HepG2 (cell line): ENCODE data around the gene IFT80. TPM values are rescaled to one million over a fixed set of nuclear protein-coding genes. Genes with fewer than 3 reads are reported as not detected.

ENCODE experiments used
- ATAC-seq: fragments of 200-7000 bp; cut with Tn5 transposase; 3 replicates; pipeline ENCODE4 v1.9.1; 2020; ENCODE audit warnings: mild to moderate bottlenecking, moderate library complexity
- BruUV-seq: library from RNA; stranded (reverse); fragments of 400-500 nt; replicated peaks from 2 replicates; lab custom pipeline; 2021; lab: Mats Ljungman, UMichigan
- CTCF ChIA-PET: fragments of 300-600 bp; formaldehyde crosslinking; extraction: SDS; loops from one replicate; lab custom pipeline; 2021; ENCODE audit warnings: low total read pairs, inconsistent platforms, low intra/inter-chr PET ratio; lab: Yijun Ruan, JAX
- POLR2A ChIA-PET: fragments of 350-600 bp; sonication (Branson Sonifier 250); formaldehyde crosslinking; loops from one replicate; lab custom pipeline; 2020; ENCODE audit warnings: antibody characterized with exemption, inconsistent platforms; lab: Yijun Ruan, JAX
- DNase-seq: peaks from one replicate; pipeline ENCODE4 v3.0.0-alpha.2; 2015; ENCODE audit warnings: low spot score
- FAIRE-seq: peaks from 3 replicates; lab custom pipeline; 2011; peaks lifted over from hg19 to GRCh38; lab: Jason Lieb, UNC
- H2AFZ ChIP-seq: one replicate; pipeline ENCODE4 v1.6.1; 2011; ENCODE audit warnings: low read length, inconsistent platforms
- H3K27ac ChIP-seq: fragments of 300-600 bp; 3 replicates; pipeline ENCODE4 v1.8.0; 2011; ENCODE audit warnings: mixed run types, mild to moderate bottlenecking, mixed read lengths, low read length, inconsistent platforms; ENCODE audit not compliant: insufficient read depth; ENCODE audit errors: extremely low read length
- H3K27me3 ChIP-seq, 2 experiments: fragments of 200-600 bp in 1 of 2; 2 replicates in 1 of 2; 3 replicates in 1 of 2; pipeline versions ENCODE4 v1.6.0 to v1.8.0; 2011; ENCODE audit warnings: low read length in 2 of 2, mild to moderate bottlenecking in 2 of 2, moderate library complexity in 2 of 2, inconsistent platforms in 1 of 2; ENCODE audit not compliant: insufficient read depth in 2 of 2, control insufficient read depth in 1 of 2
- H3K36me3 ChIP-seq, 2 experiments: fragments of 200-600 bp in 1 of 2; replicated peaks in 1 of 2; 2 replicates in 1 of 2; 3 replicates in 1 of 2; pipeline versions ENCODE4 v1.5.1 to v1.8.0; 2011; ENCODE audit warnings: low read length in 2 of 2, inconsistent platforms in 1 of 2; ENCODE audit not compliant: insufficient read depth in 2 of 2, control insufficient read depth in 1 of 2
- H3K4me1 ChIP-seq: 2 replicates; pipeline ENCODE4 v1.5.1; 2012; ENCODE audit warnings: low read length, inconsistent platforms; ENCODE audit not compliant: insufficient read depth
- H3K4me2 ChIP-seq: 2 replicates; pipeline ENCODE4 v1.6.0; 2011; ENCODE audit warnings: low read depth, low read length, inconsistent platforms
- H3K4me3 ChIP-seq, 3 experiments: fragments of 200-600 bp in 1 of 3; sonication (generic), shearing (Covaris generic) in 1 of 3; replicated peaks in 1 of 3; 2 replicates each; pipeline ENCODE4 v1.5.1; 2011 to 2016; ENCODE audit warnings: low read length in 3 of 3, inconsistent platforms in 2 of 3, low read depth in 2 of 3, mild to moderate bottlenecking in 2 of 3, control low read depth in 1 of 3, mixed read lengths in 1 of 3; ENCODE audit not compliant: insufficient read depth in 1 of 3
- H3K79me2 ChIP-seq: one replicate; pipeline ENCODE4 v1.6.1; 2011; ENCODE audit warnings: low read length, inconsistent platforms; ENCODE audit not compliant: insufficient read depth
- H3K9ac ChIP-seq: 2 replicates; pipeline ENCODE4 v1.6.0; 2011; ENCODE audit warnings: mild to moderate bottlenecking, low read depth, low read length, inconsistent platforms; ENCODE audit not compliant: insufficient read depth
- H3K9me3 ChIP-seq: 2 replicates; pipeline ENCODE4 v1.5.1; 2012; ENCODE audit warnings: mild to moderate bottlenecking, low read length
- H4K20me1 ChIP-seq: 2 replicates; pipeline ENCODE4 v1.6.0; 2011; ENCODE audit warnings: inconsistent platforms, mild to moderate bottlenecking, low read length, moderate library complexity; ENCODE audit not compliant: insufficient read depth
- BHLHE40 ChIP-seq: IDR thresholded peaks from 2 replicates; pipeline ENCODE4 v1.6.1; 2011; ENCODE audit warnings: low read length, improper control_type of control experiment
- IRF2 ChIP-seq: IDR thresholded peaks from 2 replicates; pipeline ENCODE4 v1.6.1; 2018; ENCODE audit warnings: missing genetic modification reagents, missing compliant biosample characterization
- KMT2A ChIP-seq: sonication (generic); formaldehyde crosslinking; IDR thresholded peaks from 2 replicates; pipeline ENCODE4 v1.4.0; 2020; ENCODE audit warnings: missing genetic modification reagents
- MAZ ChIP-seq, 2 experiments: sonication (generic) in 1 of 2; formaldehyde crosslinking in 1 of 2; IDR thresholded peaks; 2 replicates each; pipeline versions ENCODE4 v1.5.0 to v1.6.1; 2012 to 2020; ENCODE audit warnings: low read depth in 2 of 2, mild to moderate bottlenecking in 2 of 2, borderline replicate concordance in 1 of 2, improper control_type of control experiment in 1 of 2, low read length in 1 of 2, missing genetic modification reagents in 1 of 2, moderate library complexity in 1 of 2
- NFE2L1 ChIP-seq: sonication (generic); formaldehyde crosslinking; IDR thresholded peaks from 2 replicates; pipeline ENCODE4 v1.4.0; 2020; ENCODE audit warnings: missing genetic modification reagents, mild to moderate bottlenecking, borderline replicate concordance
- PAX8 ChIP-seq: sonication (generic); formaldehyde crosslinking; IDR thresholded peaks from 2 replicates; pipeline ENCODE4 v1.8.0; 2022; ENCODE audit warnings: mild to moderate bottlenecking, missing genetic modification reagents, borderline replicate concordance
- PHF20 ChIP-seq: sonication (generic); formaldehyde crosslinking; IDR thresholded peaks from 2 replicates; pipeline ENCODE4 v1.5.0; 2020; ENCODE audit warnings: mild to moderate bottlenecking, missing genetic modification reagents
- SMARCE1 ChIP-seq: fragments of 450-650 bp; IDR thresholded peaks from 2 replicates; pipeline ENCODE4 v1.6.1; 2017; ENCODE audit warnings: borderline replicate concordance
- SRY ChIP-seq: sonication (generic); formaldehyde crosslinking; IDR thresholded peaks from 2 replicates; pipeline ENCODE4 v1.8.0; 2022; ENCODE audit warnings: mild to moderate bottlenecking, missing genetic modification reagents
- YEATS2 ChIP-seq: sonication (generic); formaldehyde crosslinking; IDR thresholded peaks from 2 replicates; pipeline ENCODE4 v1.4.0; 2020; ENCODE audit warnings: missing genetic modification reagents, borderline replicate concordance
- ZNF101 ChIP-seq: sonication (generic); formaldehyde crosslinking; IDR thresholded peaks from 2 replicates; pipeline ENCODE4 v1.4.0; 2020; ENCODE audit warnings: mild to moderate bottlenecking, low read depth, missing genetic modification reagents, borderline replicate concordance
- ZNF12 ChIP-seq: sonication (generic); formaldehyde crosslinking; IDR thresholded peaks from 2 replicates; pipeline ENCODE4 v1.5.0; 2020; ENCODE audit warnings: missing genetic modification reagents
- ZNF263 ChIP-seq: sonication (generic); formaldehyde crosslinking; IDR thresholded peaks from 2 replicates; pipeline ENCODE4 v1.4.0; 2020; ENCODE audit warnings: missing genetic modification reagents
- ZNF33B ChIP-seq: sonication (generic); formaldehyde crosslinking; IDR thresholded peaks from 2 replicates; pipeline ENCODE4 v1.5.1; 2020; ENCODE audit warnings: mild to moderate bottlenecking, missing genetic modification reagents
- ZNF768 ChIP-seq: sonication (generic); formaldehyde crosslinking; IDR thresholded peaks from 2 replicates; pipeline ENCODE4 v1.4.0; 2020; ENCODE audit warnings: missing genetic modification reagents
- ZNF777 ChIP-seq: sonication (generic); formaldehyde crosslinking; IDR thresholded peaks from 2 replicates; pipeline ENCODE4 v1.4.0; 2020; ENCODE audit warnings: missing genetic modification reagents
- ZSCAN21 ChIP-seq: sonication (generic); formaldehyde crosslinking; IDR thresholded peaks from 2 replicates; pipeline ENCODE4 v1.8.0; 2022; ENCODE audit warnings: mild to moderate bottlenecking, missing genetic modification reagents, moderate library complexity, borderline replicate concordance
- WGBS: methylation state at CpG from one replicate; pipeline ENCODE4 v1.1.6; 2017; ENCODE audit warnings: low lambda C conversion rate; 5-methylcytosine and 5-hydroxymethylcytosine counted together
- in situ Hi-C: cut with HindIII; loops from 2 replicates; pipeline ENCODE4 v1.10.0; 2017; ENCODE audit warnings: low pct_unique_long_range_greater_than_20kb; ENCODE audit not compliant: extremely low pct_ligation_motif_present
- intact Hi-C: fragments of 100-400 bp; cut with micrococcal nuclease; formaldehyde crosslinking; loops from one replicate; pipeline ENCODE4 v1.10.0; 2022; ENCODE audit not compliant: unreplicated experiment
- polyA plus RNA-seq, 8 experiments: library from polyadenylated mRNA; depleted of rRNA in 3 of 8; stranded (reverse) in 7 of 8; unstranded in 1 of 8; fragments of >200 nt; fragmentation: Illumina TruSeq in 4 of 8; extraction: Trizol in 4 of 8; gene quantifications; 2 replicates each; pipeline versions ENCODE4 v1.2.1 to v1.2.3, GENCODE V29; 2011 to 2016; ENCODE audit warnings: low read depth in 4 of 8, missing spikeins in 1 of 8, mixed read lengths in 1 of 8; ENCODE audit not compliant: insufficient read depth in 1 of 8
- total RNA-seq, 5 experiments: library from RNA; depleted of rRNA; stranded (reverse); fragments of >200 nt; fragmentation: Illumina TruSeq; extraction: Trizol; gene quantifications; 2 replicates each; pipeline ENCODE4 v1.2.3, GENCODE V29; 2016; ENCODE audit warnings: low read depth in 1 of 5
- TF ChIP-seq, protein P1 (sequence below): sonication (generic); formaldehyde crosslinking; IDR thresholded peaks from 2 replicates; pipeline ENCODE4 v1.4.0; 2020; ENCODE audit warnings: missing genetic modification reagents
- TF ChIP-seq, protein P2 (sequence below): sonication (generic); formaldehyde crosslinking; conservative IDR thresholded peaks from 2 replicates; pipeline ENCODE4 v1.5.0; 2020; ENCODE audit warnings: missing genetic modification reagents
- TF ChIP-seq, protein P3 (sequence below): sonication (generic); formaldehyde crosslinking; IDR thresholded peaks from 2 replicates; pipeline ENCODE4 v1.5.0; 2020; ENCODE audit warnings: mild to moderate bottlenecking, missing genetic modification reagents

IFT80 gene
- total and polyA plus RNA-seq, 2 of the 13 experiments (the other 11 are each of a cell fraction or from before 2014, with no cell fraction given), result 11.4 to 15.7 TPM

DNA sequence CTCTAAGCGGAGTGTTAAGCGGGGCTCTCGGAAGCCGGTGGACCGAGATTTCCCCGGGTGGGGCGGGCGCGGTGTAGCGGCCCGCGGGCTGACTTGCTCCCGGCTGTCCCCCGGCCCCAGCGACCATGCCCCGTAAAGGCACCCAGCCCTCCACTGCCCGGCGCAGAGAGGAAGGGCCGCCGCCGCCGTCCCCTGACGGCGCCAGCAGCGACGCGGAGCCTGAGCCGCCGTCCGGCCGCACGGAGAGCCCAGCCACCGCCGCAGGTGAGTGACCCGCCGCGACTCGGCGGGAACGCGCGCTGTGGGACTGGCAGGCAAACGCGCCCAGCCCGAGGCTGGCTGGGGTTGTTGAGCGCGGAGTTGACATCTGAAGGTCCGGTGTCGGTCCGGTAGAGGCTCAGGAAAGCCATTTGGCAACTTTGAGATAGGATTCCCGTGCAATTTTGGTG lies 1.7 kb upstream of the IFT80 start:
- Histone ChIP-seq H4K20me1 (peaks cover 9% of the 10 kb centered on the region; the same call in 1 of the 2 replicates), H3K27ac (peak overlapping the region; percentile 98), H3K4me3 (peak overlapping the region; percentile 87 to 94 (median 94)), H3K4me1 (peaks cover 37% of the 10 kb centered on the region), H3K27me3 (no peaks in the 10 kb centered on the region; a peak in 1 of 5 replicates), H3K4me2 (peak overlapping the region; percentile 75), H3K79me2 (peaks cover 79% of the 10 kb centered on the region), H2AFZ (no peak overlapping the region), H3K9me3 (no peaks in the 10 kb centered on the region), H3K9ac (peak overlapping the region; percentile 96), H3K36me3 (peaks cover 0 to under 1% of the 10 kb centered on the region in 2 experiments; a peak in 2 of 5 replicates)
- in situ Hi-C loops, result loop anchor here (25.0 kb wide), 1 partner anchor 363 kb away; no protein-coding TSS in a partner anchor
- DNase-seq (no peak), FAIRE-seq (no peak), ATAC-seq (peak; percentile 59)
- ChIA-PET POLR2A (no interaction called here), CTCF (no interaction called here)
- BruUV-seq, result no TSS peak
- intact Hi-C loops, result loop anchor here (2.0 kb wide), 1 partner anchor 48 kb away; the partner anchor contains the start of gene TRIM59
- 0% methylated on average over 9 of the region's 51 CpGs for WGBS
- TF ChIP-seq PHF20, result 0 out of 2 replicates have a peak, but pooled peaks have one; percentile 29
- TF ChIP-seq, protein P1, sequence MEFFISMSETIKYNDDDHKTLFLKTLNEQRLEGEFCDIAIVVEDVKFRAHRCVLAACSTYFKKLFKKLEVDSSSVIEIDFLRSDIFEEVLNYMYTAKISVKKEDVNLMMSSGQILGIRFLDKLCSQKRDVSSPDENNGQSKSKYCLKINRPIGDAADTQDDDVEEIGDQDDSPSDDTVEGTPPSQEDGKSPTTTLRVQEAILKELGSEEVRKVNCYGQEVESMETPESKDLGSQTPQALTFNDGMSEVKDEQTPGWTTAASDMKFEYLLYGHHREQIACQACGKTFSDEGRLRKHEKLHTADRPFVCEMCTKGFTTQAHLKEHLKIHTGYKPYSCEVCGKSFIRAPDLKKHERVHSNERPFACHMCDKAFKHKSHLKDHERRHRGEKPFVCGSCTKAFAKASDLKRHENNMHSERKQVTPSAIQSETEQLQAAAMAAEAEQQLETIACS (CRISPR knock-in tag), result peak; percentile 53; the same call in 1 of the 2 replicates
- TF ChIP-seq ZNF101 (CRISPR knock-in tag), result no peak
- TF ChIP-seq, protein P2, sequence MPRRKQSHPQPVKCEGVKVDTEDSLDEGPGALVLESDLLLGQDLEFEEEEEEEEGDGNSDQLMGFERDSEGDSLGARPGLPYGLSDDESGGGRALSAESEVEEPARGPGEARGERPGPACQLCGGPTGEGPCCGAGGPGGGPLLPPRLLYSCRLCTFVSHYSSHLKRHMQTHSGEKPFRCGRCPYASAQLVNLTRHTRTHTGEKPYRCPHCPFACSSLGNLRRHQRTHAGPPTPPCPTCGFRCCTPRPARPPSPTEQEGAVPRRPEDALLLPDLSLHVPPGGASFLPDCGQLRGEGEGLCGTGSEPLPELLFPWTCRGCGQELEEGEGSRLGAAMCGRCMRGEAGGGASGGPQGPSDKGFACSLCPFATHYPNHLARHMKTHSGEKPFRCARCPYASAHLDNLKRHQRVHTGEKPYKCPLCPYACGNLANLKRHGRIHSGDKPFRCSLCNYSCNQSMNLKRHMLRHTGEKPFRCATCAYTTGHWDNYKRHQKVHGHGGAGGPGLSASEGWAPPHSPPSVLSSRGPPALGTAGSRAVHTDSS (CRISPR knock-in tag), result no peak
- no peak for TF ChIP-seq NFE2L1 (CRISPR knock-in tag)
- TF ChIP-seq ZSCAN21 (CRISPR knock-in tag), result no peak
- TF ChIP-seq SRY (CRISPR knock-in tag), result no peak
- TF ChIP-seq MAZ (IDR thresholded peaks at IDR 0.05; ENCODE audit: borderline replicate concordance, low read depth, low read length), result no peak
- TF ChIP-seq MAZ (CRISPR knock-in tag; IDR thresholded peaks at IDR 0.05; ENCODE audit: low read depth), result peak; percentile 18; the same call in 1 of the 2 replicates
- no peak for TF ChIP-seq ZNF12 (CRISPR knock-in tag)
- TF ChIP-seq, protein P3, sequence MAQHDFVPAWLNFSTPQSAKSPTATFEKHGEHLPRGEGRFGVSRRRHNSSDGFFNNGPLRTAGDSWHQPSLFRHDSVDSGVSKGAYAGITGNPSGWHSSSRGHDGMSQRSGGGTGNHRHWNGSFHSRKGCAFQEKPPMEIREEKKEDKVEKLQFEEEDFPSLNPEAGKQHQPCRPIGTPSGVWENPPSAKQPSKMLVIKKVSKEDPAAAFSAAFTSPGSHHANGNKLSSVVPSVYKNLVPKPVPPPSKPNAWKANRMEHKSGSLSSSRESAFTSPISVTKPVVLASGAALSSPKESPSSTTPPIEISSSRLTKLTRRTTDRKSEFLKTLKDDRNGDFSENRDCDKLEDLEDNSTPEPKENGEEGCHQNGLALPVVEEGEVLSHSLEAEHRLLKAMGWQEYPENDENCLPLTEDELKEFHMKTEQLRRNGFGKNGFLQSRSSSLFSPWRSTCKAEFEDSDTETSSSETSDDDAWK, result no peak
- no peak for TF ChIP-seq ZNF33B
- TF ChIP-seq ZNF263 (CRISPR knock-in tag), result no peak
- no peak for TF ChIP-seq SMARCE1
- no peak for TF ChIP-seq BHLHE40
- TF ChIP-seq PAX8 (CRISPR knock-in tag), result 0 out of 2 replicates have a peak, but pooled peaks have one; percentile 15
- TF ChIP-seq KMT2A (CRISPR knock-in tag), result peak; percentile 92
- peak; percentile 49; the same call in 1 of the 2 replicates for TF ChIP-seq ZNF768
- TF ChIP-seq YEATS2 (CRISPR knock-in tag), result no peak
- TF ChIP-seq IRF2 (CRISPR knock-in tag), result 0 out of 2 replicates have a peak, but pooled peaks have one; percentile 27
- peak; percentile 71 for TF ChIP-seq ZNF777 (CRISPR knock-in tag)
